HG03066 (cell line): ENCODE measurements around the gene MYG1.
A peak's percentile ranks its signal among the peaks of the same experiment; 100 is the strongest.
"Not testable (repeated sequence)": the region's sequence is repeated elsewhere in the genome, so short reads cannot be mapped to it uniquely, and the experiment has no call there.

Source experiments
- ATAC-seq: cut with Tn5 transposase; IDR thresholded peaks from one replicate; pipeline ENCODE4 v1.9.1; 2021; ENCODE audit warnings: low read depth; ENCODE audit not compliant: unreplicated experiment

The MYG1 gene

DNA sequence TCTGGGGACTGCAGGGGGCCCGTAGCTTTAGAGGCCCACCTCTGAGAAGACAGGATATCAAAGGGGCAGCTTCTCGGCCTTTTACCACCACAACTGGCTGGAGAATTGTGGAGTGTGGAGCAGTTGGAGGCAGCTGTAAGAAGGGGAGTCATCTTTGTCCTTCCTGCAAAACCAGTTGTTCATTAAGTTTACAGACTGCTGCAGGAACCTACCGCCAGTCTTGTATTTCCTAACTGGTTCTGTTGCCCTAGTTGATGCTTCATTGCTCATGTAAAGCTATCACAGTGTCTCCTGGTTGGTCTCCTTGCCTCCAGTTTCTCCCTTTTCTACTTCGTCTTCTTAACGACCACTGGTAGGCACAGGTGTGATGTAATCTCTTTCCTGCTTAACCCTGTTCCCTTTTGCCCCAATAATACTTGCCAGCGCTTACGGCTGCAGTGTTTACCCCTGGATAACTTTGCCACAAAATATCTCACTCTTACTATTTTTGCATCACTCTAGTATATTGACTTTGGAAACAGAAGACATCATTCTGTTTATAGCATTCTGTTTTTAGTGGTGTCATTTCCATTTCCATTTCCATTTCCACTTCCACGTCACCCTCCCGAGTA, 19.5 kb upstream of the MYG1 start:
- no peak for ATAC-seq

DNA sequence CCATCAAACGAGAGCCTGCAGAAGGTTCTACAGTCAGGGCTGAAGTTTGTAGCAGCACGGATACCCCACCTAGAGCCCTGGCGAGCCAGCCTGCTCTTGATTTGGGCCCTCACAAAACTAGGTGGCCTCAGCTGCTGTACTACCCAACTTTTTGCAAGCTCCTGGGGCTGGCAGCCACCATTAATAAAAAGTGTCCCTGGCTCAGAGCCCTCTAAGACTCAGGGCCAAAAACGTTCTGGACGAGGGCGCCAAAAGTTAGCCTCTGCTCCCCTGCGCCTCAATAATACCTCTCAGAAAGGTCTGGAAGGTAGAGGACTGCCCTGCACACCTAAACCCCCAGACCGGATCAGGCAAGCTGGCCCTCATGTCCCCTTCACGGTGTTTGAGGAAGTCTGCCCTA, 13.0 kb upstream of the MYG1 start:
- ATAC-seq = no peak

DNA sequence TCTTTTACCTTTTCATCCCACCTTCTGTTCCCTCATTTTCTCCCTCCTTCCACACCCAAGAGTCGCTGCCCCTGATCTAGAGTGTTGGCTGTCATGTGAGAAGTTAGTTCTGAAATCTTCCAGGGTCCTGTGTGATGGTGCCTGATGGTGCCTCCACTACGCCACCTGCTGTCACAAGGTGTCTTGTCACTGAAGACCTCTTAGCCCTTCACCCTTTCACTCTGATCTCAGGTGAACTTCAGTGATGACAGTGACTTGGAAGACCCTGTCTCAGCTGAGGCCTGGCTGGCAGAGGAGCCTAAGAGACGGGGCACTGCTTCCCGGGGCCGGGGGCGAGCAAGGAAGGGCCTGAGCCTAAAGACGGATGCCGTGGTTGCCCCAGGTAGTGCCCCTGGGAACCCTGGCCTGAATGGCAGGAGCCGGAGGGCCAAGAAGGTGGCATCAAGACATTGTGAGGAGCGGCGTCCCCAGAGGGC, 11.7 kb upstream of the MYG1 start:
- ATAC-seq = no peak

DNA sequence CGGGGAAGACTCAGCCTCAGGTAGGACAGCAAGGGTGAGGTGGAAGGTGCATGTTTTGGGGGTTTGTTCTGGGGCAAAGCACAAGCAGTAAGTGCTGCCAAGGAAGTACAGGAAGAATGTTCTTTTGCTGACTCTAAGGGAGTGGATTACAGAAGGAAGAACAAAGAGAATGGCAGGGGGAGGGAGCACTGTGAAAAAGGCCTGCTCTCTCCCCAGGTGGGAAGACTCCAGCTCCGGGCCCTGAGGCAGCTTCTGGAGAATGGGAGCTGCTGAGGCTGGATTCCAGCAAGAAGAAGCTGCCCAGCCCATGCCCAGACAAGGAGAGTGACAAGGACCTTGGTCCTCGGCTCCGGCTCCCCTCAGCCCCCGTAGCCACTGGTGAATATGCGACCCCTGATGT, 11.2 kb upstream of the MYG1 start:
- no peak for ATAC-seq

DNA sequence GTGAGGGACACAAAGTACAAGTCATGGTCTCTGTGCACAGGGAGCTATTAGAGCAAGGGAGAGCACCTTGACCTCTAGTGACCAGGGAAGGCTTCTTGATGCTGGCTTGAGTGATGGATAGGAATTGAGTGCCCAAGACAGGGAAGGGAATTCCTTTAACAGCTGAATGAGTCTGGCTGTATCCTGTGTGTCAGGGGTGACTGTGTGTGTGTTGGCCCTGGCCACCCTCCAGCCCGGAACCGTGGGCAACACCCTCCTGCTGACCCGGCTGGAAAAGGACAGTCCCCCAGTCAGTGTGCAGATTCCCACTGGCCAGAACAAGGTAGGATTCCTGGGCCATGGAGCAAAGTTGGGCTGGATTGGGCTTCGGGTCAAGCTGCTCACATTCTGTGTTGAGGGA, 9.6 kb upstream of the MYG1 start:
- ATAC-seq = no peak

DNA sequence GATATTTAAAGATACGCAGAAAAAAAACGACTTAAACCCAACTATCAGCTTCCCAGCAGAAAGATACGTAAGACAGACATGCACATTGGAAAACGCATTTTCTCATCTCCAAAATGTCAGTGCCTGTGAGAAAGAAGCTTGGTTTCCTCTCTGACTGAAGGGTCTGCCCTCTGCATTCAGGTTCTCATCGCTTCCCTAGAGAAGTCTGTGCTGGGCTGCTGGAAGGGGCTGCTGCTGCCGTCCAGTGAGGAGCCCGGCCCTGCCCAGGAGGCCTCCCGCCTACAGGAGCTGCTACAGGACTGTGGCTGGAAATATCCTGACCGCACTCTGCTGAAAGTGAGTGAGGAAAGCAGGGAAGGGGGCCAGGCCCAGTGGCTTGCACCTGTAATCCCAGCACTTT, 8.8 kb upstream of the MYG1 start:
- ATAC-seq = no peak

DNA sequence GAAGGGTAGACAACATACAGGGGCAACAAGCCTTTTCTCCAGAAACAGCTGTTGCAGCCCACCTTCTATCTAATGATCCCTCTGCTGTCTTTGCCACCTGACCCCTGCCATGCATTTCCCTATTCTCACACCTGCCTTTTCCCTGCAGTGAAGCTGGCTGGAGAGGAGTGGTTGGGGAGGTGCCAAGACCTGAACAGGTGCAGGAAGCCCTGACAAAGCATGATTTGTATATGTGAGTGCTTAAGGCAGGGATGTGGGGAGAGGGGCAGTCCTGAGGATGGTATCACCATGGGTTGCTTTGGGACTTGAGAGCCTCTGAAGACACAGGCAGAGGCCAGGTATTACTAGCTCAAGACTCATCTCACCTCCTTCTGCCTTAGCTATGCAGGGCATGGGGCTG, 7.1 kb upstream of the MYG1 start:
- ATAC-seq = no peak

DNA sequence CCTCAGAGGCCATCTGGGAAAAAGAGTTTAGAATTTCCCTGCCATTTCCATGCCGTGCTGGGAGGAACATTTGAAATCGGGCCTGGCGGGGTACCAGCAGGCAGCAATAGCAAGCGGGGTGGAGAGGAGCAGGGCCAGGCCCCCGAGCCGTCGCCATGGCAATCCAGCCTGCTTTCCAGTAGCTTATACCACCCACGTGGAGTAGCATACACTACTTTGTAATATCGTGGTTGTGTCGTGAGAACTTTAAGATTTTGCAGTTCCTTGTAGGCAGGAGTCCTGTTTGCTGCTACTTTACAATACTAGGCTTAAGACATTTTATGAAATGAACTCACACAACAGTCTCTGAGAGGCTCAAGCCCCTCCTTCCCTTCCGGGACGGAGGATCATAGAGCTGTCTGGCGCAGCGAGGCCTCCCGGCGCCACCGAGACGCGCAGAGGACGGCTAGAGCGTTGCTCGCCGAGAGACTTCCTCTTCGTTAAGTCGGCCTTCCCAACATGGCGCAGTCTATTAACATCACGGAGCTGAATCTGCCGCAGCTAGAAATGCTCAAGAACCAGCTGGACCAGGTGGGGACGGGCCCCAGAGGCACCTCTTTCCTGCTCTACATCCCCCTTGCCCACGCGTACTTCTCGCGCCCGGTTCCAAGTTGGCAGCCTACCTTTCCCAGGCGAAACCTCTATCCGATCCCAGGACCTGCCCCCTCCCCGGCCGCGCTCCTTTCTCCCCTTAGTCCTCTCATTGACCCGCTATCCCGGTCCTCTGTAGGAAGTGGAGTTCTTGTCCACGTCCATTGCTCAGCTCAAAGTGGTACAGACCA, 4.2 kb upstream of the MYG1 start, which contains the start of gene PFDN5:
Gene PFDN5, plus strand, starts transcription at position 473 of the 821 bp plus-strand sequence. Its CDS starts 26 bp downstream, at position 499.
- peak; percentile 75 for ATAC-seq

DNA sequence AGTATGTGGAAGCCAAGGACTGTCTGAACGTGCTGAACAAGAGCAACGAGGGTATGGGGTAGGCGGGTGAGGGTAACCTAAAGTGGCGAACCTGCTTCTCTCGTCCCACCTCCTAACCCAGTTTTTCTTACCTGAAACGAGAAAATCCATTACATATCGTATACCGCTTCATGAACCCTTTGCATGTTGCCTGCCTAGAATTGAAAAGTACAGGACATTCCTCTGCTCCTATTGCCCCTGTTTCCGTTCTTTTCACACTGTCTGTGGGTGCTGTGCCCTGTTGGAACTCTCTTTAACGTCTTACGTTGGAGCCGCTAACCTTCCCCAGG, 3.6 kb upstream of the MYG1 start:
- ATAC-seq = no peak

DNA sequence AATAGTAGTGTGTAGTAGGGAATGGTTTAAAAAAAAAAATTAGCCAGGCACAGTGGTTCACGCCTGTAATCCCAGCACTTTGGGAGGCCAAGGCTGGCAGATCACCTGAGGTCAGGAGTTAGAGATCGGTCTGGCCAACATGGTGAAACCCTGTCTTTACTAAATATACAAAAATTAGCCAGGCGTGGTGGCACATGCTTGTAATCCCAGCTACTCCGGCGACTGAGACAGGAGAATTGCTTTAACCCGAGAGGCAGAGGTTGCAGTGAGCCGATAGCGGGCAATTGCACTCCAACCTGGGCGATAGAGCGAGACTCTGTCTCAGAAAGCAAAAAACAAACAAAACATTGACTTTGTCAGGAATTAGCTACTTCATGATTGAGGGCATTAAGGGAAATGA, 2.4 kb upstream of the MYG1 start:
- ATAC-seq = not testable (repeated sequence)

DNA sequence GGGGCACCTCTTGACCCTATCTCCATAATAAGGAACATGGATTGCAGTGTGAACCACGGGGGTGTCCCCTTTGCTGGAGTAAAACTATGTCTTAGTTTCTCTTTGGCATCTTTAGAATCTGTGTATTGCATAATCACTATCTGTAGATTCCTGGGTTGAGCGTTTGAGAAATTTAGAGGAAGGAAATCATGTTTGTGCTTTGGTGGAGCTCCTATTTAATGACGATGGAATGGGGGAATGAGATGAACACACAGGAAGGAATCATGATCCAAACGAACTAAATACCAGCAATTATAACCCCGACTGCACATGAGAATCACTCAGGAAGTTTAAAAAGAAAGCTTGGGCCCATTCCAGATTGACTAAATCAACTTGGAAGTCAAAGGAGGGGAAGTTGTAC, 1.3 kb upstream of the MYG1 start:
- no peak for ATAC-seq

DNA sequence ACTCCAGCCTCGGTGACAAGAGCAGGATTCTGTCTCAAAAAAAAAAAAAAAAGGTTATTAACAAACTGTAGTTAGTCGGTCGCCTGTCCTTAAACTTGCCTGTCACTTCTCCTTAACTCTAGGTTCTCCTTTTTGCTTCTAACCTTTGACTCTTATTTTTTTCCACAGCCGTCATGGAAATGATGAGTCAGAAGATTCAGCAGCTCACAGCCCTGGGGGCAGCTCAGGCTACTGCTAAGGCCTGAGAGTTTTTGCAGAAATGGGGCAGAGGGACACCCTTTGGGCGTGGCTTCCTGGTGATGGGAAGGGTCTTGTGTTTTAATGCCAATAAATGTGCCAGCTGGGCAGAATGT, 418 bp upstream of the MYG1 start:
- no peak for ATAC-seq

DNA sequence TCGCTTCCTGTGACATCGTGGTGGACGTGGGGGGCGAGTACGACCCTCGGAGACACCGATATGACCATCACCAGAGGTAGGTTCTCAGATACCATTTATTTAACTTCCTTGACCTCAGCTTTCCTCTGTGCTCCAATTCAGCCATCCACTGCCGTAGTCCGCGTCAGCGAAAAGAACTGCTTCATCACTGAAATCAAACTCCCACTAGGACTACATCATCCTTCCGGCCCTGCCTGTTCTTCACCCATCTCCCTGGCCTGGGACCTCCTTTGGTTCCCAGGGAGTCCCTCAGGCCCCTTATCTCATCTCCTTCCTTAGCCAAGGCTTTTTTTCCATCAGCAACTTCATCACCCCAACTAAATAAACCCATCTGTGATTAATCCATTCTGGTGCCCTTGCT, 692 bp downstream of the MYG1 start:
- no peak for ATAC-seq

DNA sequence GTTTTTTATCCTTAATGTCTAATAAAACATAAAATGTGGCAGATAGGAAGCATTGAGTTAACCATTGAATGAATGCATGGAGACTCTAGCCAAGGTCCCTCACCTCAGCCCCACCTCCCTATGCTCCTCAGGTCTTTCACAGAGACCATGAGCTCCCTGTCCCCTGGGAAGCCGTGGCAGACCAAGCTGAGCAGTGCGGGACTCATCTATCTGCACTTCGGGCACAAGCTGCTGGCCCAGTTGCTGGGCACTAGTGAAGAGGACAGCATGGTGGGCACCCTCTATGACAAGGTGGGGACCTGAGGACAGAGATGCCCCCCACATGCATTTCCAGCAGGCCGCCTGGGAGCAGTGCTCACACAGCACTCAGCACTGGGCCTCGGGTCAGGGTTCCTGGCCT, 3.4 kb downstream of the MYG1 start:
- ATAC-seq = no peak

DNA sequence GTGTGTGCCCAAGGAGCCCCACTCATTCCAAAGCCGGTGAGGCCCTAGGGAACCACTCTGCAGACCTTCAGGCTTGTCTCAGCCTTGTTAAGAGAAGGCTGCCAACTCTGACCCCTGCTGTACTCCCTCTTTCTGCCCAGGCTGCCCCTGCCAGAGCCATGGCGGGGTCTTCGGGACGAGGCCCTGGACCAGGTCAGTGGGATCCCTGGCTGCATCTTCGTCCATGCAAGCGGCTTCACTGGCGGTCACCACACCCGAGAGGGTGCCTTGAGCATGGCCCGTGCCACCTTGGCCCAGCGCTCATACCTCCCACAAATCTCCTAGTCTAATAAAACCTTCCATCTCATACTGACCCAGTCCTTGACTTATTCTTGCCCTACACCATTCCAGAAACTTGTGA, 7.3 kb downstream of the MYG1 start:
- no peak for ATAC-seq

DNA sequence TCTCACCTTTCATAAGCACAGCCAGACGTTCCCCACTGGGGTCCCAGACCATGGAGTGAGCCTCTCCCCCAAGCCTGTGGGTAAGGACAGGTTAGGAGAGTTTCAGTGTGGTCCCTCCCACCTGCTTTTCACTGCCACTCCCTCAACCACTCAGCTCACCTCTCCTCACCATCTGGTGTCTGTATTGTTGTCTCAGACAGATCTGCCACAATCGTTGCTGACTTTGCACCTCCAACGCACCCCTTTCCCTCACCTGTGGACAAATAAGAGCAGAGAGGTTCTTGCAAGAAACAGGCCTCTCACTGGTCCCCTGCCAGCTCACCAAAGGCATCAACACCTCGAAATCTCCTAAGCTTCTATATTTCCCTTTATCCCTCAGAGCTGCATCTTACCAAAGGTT, 8.8 kb downstream of the MYG1 start:
- ATAC-seq = no peak

DNA sequence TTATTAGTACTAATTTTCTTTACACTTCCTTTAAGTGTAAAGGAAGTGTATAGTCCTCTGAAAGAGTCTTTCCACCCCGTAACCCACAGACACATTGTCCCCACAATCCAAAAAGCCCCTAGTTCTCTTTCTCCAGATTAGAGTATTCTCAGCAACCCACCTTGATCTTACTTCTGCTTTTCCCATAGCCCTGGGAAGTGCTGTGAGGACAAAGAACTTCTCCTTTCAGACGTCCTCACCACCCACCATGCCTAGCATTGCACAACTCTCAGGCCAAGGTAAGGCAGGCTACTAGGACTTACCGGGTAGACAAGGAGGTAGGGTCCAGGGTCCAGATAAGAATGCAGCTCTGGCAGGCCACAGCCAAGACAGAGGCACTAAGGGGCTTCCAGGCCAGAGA, 14.5 kb downstream of the MYG1 start:
- ATAC-seq = no peak

DNA sequence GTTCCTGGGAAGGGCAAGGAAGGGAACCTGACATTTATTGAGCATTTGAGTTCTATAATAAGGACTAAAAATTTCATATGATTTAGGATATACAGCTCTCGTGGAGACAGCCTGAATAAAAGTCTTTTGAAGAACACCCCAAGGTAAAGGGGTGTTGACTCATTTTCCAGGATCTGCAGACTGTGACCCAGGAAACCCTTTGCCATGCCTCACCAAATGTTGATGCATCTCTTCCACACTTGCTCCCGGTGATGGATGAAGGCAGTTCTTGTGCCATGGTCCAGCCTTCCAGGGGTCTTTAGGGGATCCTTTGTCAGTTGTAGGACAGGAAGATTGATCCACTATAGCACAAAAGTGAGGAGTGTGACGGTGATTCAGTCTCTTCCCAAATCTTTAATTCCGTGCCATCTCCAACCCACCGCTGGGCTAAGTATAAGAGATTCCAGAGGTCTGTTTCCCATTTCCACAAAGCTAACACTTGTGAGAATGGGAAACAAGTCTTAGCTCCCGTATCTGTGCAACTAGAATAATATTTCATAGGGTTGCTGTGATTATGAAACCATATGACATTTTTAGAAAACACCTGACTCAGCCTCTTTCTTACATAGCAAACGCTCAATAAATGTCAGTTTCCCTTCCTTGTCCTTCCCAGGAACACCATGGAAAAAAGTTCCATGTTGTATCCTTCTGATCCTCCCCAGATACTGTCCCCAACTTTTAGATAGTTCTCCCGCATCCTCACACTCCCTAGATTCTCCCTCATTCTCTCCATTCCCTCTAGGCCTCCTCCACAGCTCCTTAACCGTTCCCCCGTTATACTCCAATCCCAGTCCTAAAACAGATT, 21.1 kb downstream of the MYG1 start:
- ATAC-seq = no peak

DNA sequence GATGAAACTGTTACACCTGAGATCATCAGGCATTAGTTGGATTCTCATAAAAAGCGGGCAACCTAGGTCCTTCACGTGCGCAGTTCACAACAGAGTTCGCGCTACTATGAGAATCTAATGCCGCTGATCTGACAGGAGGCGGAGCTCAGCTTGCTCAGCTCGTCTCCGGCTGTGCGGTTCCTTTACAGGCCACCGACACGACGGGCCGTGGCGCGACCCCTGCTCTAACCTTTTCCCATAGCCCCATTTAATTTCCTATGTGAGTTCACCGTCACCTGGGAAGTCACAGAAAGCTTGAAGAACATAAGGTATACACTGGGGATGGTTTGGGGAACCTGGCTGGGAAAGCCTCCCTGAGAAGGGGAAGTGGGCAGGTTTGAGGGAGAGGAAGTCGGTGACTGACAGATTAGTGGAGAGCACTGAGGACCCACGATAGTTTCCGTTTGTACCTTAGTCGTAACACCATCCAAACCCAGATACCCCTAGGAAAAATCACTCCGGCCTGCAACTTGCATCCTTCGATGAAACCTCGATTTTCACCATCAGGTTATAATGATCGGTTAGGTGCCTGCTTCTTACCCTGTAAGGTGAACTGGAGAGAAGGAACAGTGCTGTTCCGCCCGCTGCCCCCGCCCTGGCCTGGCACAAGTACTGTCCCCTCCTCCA, 24.8 kb downstream of the MYG1 start:
- ATAC-seq = peak; percentile 36

DNA sequence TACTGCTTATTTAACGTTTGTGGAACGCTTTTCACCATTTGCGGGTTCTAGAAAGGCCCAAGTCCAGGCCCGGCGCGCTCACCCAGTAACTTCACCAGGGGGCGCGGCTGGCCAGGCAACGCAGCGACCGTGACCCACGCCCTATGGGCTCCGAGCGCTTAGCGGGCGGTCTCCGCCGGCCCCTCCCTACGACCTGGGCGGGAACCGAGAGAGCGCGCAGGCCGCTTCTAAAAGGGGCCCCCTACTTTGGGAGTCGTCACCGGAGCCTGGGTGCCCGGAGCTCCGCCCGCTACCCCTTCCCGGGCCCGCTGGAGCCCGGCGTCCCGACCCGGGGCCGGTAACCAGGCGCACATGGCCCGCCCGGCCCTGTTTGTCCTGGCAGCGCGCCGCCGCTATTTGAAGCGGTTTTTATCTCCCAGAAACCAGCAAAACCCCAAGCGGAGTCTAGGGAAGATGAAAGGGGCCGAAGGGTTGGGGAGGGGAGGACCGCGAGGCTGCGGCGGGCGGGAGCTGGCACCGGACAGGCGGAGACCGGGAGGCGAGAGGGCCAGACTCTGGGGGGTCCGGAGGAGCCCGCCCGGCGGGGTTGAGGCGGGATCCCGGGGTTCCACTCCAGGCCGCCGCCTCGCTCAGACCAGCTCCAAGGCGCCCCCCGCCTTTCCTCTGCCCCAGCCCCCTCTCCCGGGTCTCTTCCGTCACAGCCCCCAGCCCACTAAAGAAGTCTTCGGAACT, 25.4 kb downstream of the MYG1 start:
- peak; percentile 49 for ATAC-seq
